ENCODE measurements around the gene SUMO3.

- no peak for TF ChIP-seq CTCF (IDR thresholded peaks at IDR 0.05; ENCODE audit: low read depth, low read length, missing input control)
- no peak for TF ChIP-seq RXRA (IDR thresholded peaks at IDR 0.05)
- no peak for TF ChIP-seq EGR1 (IDR thresholded peaks at IDR 0.05; ENCODE audit: low read depth in 2 of 2)
- TF ChIP-seq ZBTB33 (IDR thresholded peaks at IDR 0.05) = no peak
- no peak for TF ChIP-seq YY1 (IDR thresholded peaks at IDR 0.05)
- no peak for TF ChIP-seq RAD21 (IDR thresholded peaks at IDR 0.05)
- TF ChIP-seq FOXA1 (IDR thresholded peaks at IDR 0.05) = no peak
- TF ChIP-seq, protein P1, sequence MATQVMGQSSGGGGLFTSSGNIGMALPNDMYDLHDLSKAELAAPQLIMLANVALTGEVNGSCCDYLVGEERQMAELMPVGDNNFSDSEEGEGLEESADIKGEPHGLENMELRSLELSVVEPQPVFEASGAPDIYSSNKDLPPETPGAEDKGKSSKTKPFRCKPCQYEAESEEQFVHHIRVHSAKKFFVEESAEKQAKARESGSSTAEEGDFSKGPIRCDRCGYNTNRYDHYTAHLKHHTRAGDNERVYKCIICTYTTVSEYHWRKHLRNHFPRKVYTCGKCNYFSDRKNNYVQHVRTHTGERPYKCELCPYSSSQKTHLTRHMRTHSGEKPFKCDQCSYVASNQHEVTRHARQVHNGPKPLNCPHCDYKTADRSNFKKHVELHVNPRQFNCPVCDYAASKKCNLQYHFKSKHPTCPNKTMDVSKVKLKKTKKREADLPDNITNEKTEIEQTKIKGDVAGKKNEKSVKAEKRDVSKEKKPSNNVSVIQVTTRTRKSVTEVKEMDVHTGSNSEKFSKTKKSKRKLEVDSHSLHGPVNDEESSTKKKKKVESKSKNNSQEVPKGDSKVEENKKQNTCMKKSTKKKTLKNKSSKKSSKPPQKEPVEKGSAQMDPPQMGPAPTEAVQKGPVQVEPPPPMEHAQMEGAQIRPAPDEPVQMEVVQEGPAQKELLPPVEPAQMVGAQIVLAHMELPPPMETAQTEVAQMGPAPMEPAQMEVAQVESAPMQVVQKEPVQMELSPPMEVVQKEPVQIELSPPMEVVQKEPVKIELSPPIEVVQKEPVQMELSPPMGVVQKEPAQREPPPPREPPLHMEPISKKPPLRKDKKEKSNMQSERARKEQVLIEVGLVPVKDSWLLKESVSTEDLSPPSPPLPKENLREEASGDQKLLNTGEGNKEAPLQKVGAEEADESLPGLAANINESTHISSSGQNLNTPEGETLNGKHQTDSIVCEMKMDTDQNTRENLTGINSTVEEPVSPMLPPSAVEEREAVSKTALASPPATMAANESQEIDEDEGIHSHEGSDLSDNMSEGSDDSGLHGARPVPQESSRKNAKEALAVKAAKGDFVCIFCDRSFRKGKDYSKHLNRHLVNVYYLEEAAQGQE (IDR thresholded peaks at IDR 0.05) = no peak
- TF ChIP-seq TAF1 (conservative IDR thresholded peaks at IDR 0.05) = no peak
- TF ChIP-seq, protein P2, sequence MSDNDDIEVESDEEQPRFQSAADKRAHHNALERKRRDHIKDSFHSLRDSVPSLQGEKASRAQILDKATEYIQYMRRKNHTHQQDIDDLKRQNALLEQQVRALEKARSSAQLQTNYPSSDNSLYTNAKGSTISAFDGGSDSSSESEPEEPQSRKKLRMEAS (IDR thresholded peaks at IDR 0.05) = no peak
- no peak for TF ChIP-seq GABPA (IDR thresholded peaks at IDR 0.05 in 1 of 2, conservative IDR thresholded peaks at IDR 0.05 in 1 of 2)
- TF ChIP-seq SP1 (IDR thresholded peaks at IDR 0.05) = no peak
Observed at GRCh38 chr21:44835647-44835973, 17.7 kb upstream of the SUMO3 start.
